Measurements from ENCODE around the gene ELOB. TPM values are rescaled to one million over a fixed set of nuclear protein-coding genes. Genes with fewer than 3 reads are reported as not detected.
"Not testable (repeated sequence)": the region's sequence is repeated elsewhere in the genome, so short reads cannot be mapped to it uniquely, and the experiment has no call there.

ELOB gene
- total RNA-seq, 1 donor, result 195 TPM

- H3K27ac ChIP-seq (ENCODE audit: low read depth, low read length), result no peak overlapping the region
These were observed 52.2 kb downstream of the ELOB start for GRCh38 chr16:2724816-2725348.

GRCh38 chr16:2724088-2724676 lies 52.9 kb downstream of the ELOB start:
- no peak for DNase-seq (ENCODE audit: insufficient read length, low spot score, missing footprints)
- TF ChIP-seq, protein P1, sequence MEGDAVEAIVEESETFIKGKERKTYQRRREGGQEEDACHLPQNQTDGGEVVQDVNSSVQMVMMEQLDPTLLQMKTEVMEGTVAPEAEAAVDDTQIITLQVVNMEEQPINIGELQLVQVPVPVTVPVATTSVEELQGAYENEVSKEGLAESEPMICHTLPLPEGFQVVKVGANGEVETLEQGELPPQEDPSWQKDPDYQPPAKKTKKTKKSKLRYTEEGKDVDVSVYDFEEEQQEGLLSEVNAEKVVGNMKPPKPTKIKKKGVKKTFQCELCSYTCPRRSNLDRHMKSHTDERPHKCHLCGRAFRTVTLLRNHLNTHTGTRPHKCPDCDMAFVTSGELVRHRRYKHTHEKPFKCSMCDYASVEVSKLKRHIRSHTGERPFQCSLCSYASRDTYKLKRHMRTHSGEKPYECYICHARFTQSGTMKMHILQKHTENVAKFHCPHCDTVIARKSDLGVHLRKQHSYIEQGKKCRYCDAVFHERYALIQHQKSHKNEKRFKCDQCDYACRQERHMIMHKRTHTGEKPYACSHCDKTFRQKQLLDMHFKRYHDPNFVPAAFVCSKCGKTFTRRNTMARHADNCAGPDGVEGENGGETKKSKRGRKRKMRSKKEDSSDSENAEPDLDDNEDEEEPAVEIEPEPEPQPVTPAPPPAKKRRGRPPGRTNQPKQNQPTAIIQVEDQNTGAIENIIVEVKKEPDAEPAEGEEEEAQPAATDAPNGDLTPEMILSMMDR (IDR thresholded peaks at IDR 0.05; ENCODE audit: extremely low read depth, low read depth, low read length), result no peak
- Histone ChIP-seq H3K4me2 (ENCODE audit: insufficient read depth, low read length) (no peak overlapping the region), H3K4me1 (ENCODE audit: insufficient read depth, low read length) (no peaks in the 10 kb centered on the region), H3K9me3 (ENCODE audit: low read depth, low read length) (no peaks in the 10 kb centered on the region), H3K4me3 (ENCODE audit: insufficient read depth, low read length) (no peak overlapping the region), H2AFZ (ENCODE audit: low read length) (no peak overlapping the region), H3K27me3 (ENCODE audit: insufficient read depth, low read length) (peaks cover 6% of the 10 kb centered on the region), H3K79me2 (ENCODE audit: insufficient read depth, low read length) (no peaks in the 10 kb centered on the region), H3K36me3 (ENCODE audit: insufficient read depth, low read length) (no peaks in the 10 kb centered on the region), H4K20me1 (ENCODE audit: insufficient read depth, low read length) (no peaks in the 10 kb centered on the region), H3K27ac (ENCODE audit: low read depth, low read length) (no peak overlapping the region)

More at GRCh38 chr16:2724816-2725348, 52.2 kb downstream of the ELOB start:
- no peaks in the 10 kb centered on the region for H4K20me1 ChIP-seq (ENCODE audit: insufficient read depth, low read length)
- no peak overlapping the region for H3K4me2 ChIP-seq (ENCODE audit: insufficient read depth, low read length)
- TF ChIP-seq, protein P1 (IDR thresholded peaks at IDR 0.05; ENCODE audit: extremely low read depth, low read depth, low read length), result no peak
- H3K4me3 ChIP-seq (ENCODE audit: insufficient read depth, low read length), result no peak overlapping the region
- H3K9me3 ChIP-seq (ENCODE audit: low read depth, low read length), result no peaks in the 10 kb centered on the region
- no peaks in the 10 kb centered on the region for H3K79me2 ChIP-seq (ENCODE audit: insufficient read depth, low read length)
- peaks cover 6% of the 10 kb centered on the region for H3K27me3 ChIP-seq (ENCODE audit: insufficient read depth, low read length)
- DNase-seq (ENCODE audit: insufficient read length, low spot score, missing footprints), result peak; percentile 54
- H3K36me3 ChIP-seq (ENCODE audit: insufficient read depth, low read length), result no peaks in the 10 kb centered on the region
- no peak overlapping the region for H2AFZ ChIP-seq (ENCODE audit: low read length)
- H3K4me1 ChIP-seq (ENCODE audit: insufficient read depth, low read length), result no peaks in the 10 kb centered on the region

- H3K9me3 ChIP-seq (ENCODE audit: low read depth, low read length); H3K27ac ChIP-seq (ENCODE audit: low read depth, low read length); DNase-seq (ENCODE audit: insufficient read length, low spot score, missing footprints); H4K20me1 ChIP-seq (ENCODE audit: insufficient read depth, low read length); H3K36me3 ChIP-seq (ENCODE audit: insufficient read depth, low read length); H3K4me1 ChIP-seq (ENCODE audit: insufficient read depth, low read length); H3K27me3 ChIP-seq (ENCODE audit: insufficient read depth, low read length); H3K79me2 ChIP-seq (ENCODE audit: insufficient read depth, low read length): not testable (repeated sequence)
- peak overlapping the region; percentile 77 for H2AFZ ChIP-seq (ENCODE audit: low read length)
- peak overlapping the region; percentile 74 for H3K4me3 ChIP-seq (ENCODE audit: insufficient read depth, low read length)
- H3K4me2 ChIP-seq (ENCODE audit: insufficient read depth, low read length), result peak overlapping the region; percentile 53
These were observed 55.4 kb downstream of the ELOB start for GRCh38 chr16:2721634-2722173.

Small RNA genes within 50 kb of the gene (small RNA-seq; reads per million reads assigned to genes)
- 0.82 reads per million, percentile 14 among the genes with 10 or more reads in this experiment for gene SNORA3C

Other genes starting within 250 kb of the ELOB start
- gene CEMP1, start 245.9 kb downstream of the ELOB start, total RNA-seq, result not detected in 2 replicates
- gene PDPK1, start 239.3 kb downstream of the ELOB start, total RNA-seq, result 19.2 and 23.2 TPM in 2 replicates
- 19.2 and 21.7 TPM in 2 replicates for gene KCTD5, start 94.8 kb downstream of the ELOB start, total RNA-seq
- 1.5 and 2.5 TPM in 2 replicates for gene PRSS27, start 57.1 kb downstream of the ELOB start, total RNA-seq
- 56.8 and 62.2 TPM in 2 replicates for gene SRRM2, start 24.6 kb downstream of the ELOB start, total RNA-seq
- not detected in 2 replicates for gene PRSS33, start 10.3 kb upstream of the ELOB start, total RNA-seq
- not detected in 2 replicates for gene PRSS41, start 21.2 kb upstream of the ELOB start, total RNA-seq
- gene PRSS21, start 40.0 kb upstream of the ELOB start, total RNA-seq, result not detected in 2 replicates
- 0.88 and 1.4 TPM in 2 replicates for gene ZG16B, start 53.0 kb upstream of the ELOB start, total RNA-seq
- gene PRSS22, start 80.9 kb upstream of the ELOB start, total RNA-seq, result not detected in 2 replicates
- gene FLYWCH2, start 105.9 kb upstream of the ELOB start, total RNA-seq, result 38.7 and 43.6 TPM in 2 replicates
- 48.3 and 56.5 TPM in 2 replicates for gene FLYWCH1, start 134.7 kb upstream of the ELOB start, total RNA-seq
- not detected in 2 replicates for gene KREMEN2, start 187.0 kb upstream of the ELOB start, total RNA-seq
- 1.5 and 1.8 TPM in 2 replicates for gene PAQR4, start 192.1 kb upstream of the ELOB start, total RNA-seq
- gene PKMYT1, start 203.2 kb upstream of the ELOB start, total RNA-seq, result 1.4 and 2.1 TPM in 2 replicates
- gene CLDN9, start 235.6 kb upstream of the ELOB start, total RNA-seq, result not detected in 2 replicates
- under 0.01 TPM in 1 of 2 replicates, not detected in the other for gene CLDN6, start 240.9 kb upstream of the ELOB start, total RNA-seq
- gene TNFRSF12A, start 243.1 kb upstream of the ELOB start, total RNA-seq, result 143 and 159 TPM in 2 replicates
- 20.3 and 21.2 TPM in 2 replicates for gene HCFC1R1, start 246.7 kb upstream of the ELOB start, total RNA-seq
- gene THOC6, start 246.8 kb upstream of the ELOB start, total RNA-seq, result 21.8 and 23.5 TPM in 2 replicates

All from osteoblast (primary cell).